GM13977 (cell line): ENCODE data around the gene NMNAT2.

Source experiments
- DNase-seq: peaks from one replicate; pipeline ENCODE4 v3.0.0; 2012; ENCODE audit warnings: low spot score
- in situ Hi-C: fragments of 300-500 bp; cut with MboI; formaldehyde crosslinking; loops from one replicate; pipeline ENCODE4 v1.12.0; 2022; ENCODE audit warnings: low sequenced_read_pairs, low pct_unique_long_range_greater_than_20kb, mixed read lengths, inconsistent platforms; ENCODE audit not compliant: unreplicated experiment
- TF ChIP-seq, protein P1 (sequence below): IDR thresholded peaks from 2 replicates; pipeline ENCODE4 v1.5.1; 2012; ENCODE audit warnings: mild to moderate bottlenecking, control low read depth; ENCODE audit not compliant: insufficient read depth; ENCODE audit errors: extremely low read depth, missing control alignments

The NMNAT2 gene

DNA sequence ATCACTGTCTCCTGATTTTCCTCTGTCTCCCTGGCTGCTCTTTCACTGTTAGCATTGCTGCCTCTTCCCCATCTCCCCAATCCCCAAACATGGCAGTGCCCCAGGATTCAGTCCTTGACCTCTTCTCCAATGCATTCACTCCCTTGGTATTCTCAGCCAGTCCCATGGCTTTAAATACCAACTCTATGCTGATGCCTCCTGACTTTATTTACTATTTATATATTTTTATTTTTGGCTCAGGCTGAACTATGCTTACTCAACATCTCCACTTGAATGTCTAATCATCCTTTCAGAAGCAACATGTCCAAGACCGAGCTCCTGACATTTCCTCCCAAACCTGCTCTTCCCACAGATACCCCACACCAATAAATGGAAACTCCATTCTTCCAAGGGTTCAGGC is 26.3 kb downstream of the NMNAT2 start:
- in situ Hi-C loops: no loop called here
- DNase-seq: no peak
- TF ChIP-seq, protein P1, sequence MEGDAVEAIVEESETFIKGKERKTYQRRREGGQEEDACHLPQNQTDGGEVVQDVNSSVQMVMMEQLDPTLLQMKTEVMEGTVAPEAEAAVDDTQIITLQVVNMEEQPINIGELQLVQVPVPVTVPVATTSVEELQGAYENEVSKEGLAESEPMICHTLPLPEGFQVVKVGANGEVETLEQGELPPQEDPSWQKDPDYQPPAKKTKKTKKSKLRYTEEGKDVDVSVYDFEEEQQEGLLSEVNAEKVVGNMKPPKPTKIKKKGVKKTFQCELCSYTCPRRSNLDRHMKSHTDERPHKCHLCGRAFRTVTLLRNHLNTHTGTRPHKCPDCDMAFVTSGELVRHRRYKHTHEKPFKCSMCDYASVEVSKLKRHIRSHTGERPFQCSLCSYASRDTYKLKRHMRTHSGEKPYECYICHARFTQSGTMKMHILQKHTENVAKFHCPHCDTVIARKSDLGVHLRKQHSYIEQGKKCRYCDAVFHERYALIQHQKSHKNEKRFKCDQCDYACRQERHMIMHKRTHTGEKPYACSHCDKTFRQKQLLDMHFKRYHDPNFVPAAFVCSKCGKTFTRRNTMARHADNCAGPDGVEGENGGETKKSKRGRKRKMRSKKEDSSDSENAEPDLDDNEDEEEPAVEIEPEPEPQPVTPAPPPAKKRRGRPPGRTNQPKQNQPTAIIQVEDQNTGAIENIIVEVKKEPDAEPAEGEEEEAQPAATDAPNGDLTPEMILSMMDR: no peak

DNA sequence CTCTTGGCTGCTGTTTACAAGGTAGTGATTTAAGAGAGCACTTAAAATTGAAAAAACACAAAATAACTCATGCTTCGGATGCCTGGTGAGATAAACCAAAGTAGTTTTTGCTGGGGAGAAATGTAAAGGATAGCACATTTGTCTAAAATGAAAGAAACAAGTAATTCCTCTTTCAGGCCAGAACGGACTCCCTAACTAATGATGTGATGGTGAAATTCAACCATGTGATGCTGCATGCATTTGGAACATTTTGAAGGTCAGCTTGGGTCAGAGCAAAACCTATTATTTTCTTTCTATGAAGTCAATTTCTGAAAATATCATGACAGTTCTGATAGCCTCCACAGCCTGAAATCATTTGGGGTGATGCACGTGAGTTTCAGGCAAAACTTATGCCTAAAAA is 27.6 kb downstream of the NMNAT2 start:
- TF ChIP-seq, protein P1: no peak
- DNase-seq: no peak
- in situ Hi-C loops: no loop called here

DNA sequence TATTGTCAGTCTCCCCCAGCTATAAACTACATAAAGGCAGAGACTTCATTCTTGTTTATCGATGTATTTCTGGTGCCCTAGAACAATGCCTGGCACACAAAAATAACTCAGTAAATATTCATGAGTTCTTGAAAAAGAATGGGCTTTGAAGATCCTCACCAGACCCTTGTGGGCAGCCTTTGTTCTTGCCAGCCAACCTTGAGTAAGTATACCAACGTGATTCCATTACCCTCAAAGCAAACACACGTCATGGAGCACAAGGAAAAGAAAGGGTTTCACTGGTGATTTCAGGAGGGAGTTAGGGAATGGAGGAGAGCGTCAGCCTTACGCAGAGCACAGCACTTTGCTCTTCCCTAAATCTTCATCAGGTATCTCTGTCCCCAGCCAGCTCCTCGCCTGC is 29.4 kb downstream of the NMNAT2 start:
- TF ChIP-seq, protein P1: no peak
- in situ Hi-C loops: no loop called here
- no peak for DNase-seq

DNA sequence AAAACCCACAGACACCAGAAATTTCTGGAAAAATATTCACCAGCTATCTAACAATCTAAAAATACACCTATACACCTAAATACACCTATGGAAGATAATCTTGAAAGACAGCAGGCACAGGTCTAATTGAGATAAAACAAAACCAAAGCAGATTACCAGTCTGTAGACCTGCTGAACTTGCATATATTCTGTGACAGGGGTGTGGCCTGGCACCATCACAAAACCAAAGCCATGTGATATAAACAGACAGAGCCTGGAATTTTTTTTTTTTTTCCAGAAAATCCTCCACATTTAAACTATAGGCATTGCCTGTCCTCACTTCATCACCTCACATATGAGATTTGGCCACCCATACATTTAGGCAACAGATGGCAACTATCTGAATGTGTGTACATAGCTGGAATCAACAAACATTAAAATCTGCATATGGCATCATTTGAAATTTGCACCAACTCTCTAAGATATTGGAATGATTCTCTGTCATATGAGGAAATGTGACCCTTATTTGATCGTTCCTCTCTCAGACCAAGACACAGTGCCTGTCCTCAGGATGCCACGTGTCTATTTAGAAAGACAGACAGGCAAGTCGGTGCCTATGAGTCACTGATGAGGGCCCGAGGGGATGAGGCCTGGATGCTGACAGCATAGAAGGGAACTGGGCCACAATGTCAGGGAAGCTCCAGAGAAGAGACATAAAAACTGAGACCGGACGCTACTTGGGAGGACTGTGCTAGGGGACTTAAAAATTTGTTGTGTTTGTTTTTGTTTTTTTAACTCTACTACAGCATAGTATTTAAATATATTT is 32.6 kb downstream of the NMNAT2 start:
- in situ Hi-C loops: no loop called here
- TF ChIP-seq, protein P1: no peak
- no peak for DNase-seq

DNA sequence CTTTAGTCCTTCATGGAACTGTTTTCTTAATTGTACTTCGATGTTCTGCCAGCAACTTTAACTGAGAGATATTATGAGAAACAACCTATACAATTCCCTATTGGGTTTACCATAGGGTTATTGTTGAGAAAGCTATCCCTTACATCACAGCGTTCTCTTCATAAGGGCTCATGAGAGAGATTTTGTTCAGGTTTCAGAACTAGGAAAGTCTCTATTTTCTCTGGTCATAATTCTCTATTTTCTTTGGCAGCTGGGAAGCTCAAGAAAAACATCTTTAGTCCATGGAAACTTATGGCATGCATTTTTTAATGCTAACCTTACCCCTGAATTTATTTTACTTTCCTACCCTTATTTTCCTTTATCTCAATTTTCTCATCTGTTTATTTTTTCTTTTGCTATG is 38.2 kb downstream of the NMNAT2 start:
- in situ Hi-C loops: no loop called here
- TF ChIP-seq, protein P1: no peak

DNA sequence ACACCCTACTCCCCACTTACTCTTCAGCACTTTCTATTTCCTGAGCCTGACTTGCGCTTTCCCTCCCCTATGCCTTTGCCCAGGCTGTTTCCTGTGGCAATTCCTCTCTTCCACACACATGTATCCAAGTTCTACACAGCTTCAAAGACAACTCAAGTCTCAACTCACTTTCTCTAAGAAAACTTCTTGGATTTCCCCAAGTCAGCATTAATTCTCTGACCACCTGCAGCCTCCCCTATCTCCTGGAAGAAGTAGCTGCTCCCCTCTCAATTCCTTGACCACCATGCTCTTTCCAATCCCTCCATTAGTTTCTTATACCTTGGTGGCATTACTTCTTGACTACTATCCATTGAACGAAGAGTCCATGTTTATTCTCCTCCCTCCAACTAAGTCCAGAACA is 42.8 kb downstream of the NMNAT2 start:
- DNase-seq: no peak
- TF ChIP-seq, protein P1: no peak
- in situ Hi-C loops: no loop called here

More for the DNA sequence above, 38.2 kb downstream of the NMNAT2 start:
- DNase-seq: no peak
